Measurements from ENCODE around the gene STK25.

Gene STK25

DNA sequence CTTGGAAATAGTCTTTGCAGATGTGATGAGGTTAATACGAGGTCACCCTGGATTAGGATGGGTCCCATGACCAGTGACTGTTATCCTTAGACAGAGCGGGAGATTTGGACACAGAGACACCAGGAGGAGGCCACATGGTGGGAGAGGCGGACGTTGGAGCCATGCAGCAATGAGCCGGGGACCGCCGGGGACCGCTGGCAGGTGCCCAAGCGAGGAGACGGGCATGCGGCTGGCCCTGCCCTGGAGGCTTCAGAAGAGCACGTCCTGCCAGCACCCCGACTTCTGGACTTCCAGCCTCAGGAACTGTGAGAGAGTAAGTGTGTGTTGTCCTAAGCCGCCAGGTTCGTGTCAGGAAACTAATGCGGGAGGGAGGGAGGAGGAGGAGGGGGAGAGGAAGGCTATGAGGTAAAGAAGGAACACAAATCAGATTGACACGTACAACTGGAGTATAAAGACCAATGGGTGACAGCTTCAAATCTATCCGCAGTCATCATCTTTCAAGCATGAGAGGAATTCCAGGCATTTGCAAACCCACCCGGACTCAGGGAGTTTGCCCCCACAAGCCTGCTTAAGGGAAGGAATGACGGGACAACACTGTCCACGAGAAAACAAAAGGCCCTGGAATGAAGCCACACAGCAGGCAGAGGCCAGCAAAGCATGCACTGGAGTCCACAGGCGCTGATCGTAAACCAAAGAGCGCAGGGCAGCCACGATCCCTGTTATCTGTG, 38.6 kb upstream of the STK25 start:
- ChIA-PET POLR2A (ENCODE audit: low non-redundant PET) (no interaction called here), CTCF (interaction anchor here (0.6 to 0.7 kb wide), 3 partner anchors 30 to 73 kb away, joined by 3 to 6 read pairs (median 3); no protein-coding TSS in a partner anchor)
- peak overlapping the region; percentile 42; the same call in 1 of the 2 replicates for H3K27ac ChIP-seq
- peak; percentile 21 for DNase-seq (ENCODE audit: low spot score)
- TF ChIP-seq, protein P1, sequence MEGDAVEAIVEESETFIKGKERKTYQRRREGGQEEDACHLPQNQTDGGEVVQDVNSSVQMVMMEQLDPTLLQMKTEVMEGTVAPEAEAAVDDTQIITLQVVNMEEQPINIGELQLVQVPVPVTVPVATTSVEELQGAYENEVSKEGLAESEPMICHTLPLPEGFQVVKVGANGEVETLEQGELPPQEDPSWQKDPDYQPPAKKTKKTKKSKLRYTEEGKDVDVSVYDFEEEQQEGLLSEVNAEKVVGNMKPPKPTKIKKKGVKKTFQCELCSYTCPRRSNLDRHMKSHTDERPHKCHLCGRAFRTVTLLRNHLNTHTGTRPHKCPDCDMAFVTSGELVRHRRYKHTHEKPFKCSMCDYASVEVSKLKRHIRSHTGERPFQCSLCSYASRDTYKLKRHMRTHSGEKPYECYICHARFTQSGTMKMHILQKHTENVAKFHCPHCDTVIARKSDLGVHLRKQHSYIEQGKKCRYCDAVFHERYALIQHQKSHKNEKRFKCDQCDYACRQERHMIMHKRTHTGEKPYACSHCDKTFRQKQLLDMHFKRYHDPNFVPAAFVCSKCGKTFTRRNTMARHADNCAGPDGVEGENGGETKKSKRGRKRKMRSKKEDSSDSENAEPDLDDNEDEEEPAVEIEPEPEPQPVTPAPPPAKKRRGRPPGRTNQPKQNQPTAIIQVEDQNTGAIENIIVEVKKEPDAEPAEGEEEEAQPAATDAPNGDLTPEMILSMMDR (conservative IDR thresholded peaks at IDR 0.05; ENCODE audit: low read depth), result no peak

DNA sequence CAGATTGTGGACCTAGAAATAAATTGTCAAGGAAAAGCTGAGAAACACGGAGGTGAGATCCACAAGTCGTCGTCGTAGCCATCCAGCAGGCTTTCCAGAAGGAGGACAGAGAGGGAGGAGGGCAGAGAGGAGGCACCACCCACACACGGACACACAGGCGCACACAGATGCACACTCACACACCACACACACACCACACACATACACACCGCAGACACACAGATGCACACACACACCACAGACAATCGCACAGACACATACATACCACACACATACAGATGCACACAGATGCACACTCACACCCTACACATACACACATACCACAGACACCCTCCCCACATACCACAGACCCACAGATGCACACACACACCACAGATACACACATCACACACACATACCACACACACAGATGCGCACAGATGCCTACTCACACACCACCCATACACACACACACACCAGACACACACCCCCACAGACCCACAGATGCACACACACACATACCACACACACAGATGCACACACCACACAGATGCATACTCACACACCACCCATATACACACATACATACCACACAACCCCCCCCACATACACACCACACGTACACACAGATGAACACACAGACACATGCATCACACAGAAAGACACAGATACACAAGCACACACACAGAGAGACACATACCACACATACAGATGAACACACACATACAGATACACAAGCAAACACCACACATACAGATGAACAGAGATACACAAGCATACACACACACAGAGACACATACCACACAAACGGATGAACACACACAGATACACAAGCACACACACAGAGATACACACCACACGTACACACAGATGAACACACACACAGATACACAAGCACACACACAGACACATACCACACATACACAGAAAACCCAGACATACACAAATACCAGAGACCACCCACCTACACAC, 37.4 kb upstream of the STK25 start:
- ChIA-PET CTCF (no interaction called here), POLR2A (ENCODE audit: low non-redundant PET) (no interaction called here)
- TF ChIP-seq, protein P1 (conservative IDR thresholded peaks at IDR 0.05; ENCODE audit: low read depth), result no peak
- peak overlapping the region; percentile 12; the same call in 1 of the 2 replicates for H3K27ac ChIP-seq
- DNase-seq (ENCODE audit: low spot score), result no peak

DNA sequence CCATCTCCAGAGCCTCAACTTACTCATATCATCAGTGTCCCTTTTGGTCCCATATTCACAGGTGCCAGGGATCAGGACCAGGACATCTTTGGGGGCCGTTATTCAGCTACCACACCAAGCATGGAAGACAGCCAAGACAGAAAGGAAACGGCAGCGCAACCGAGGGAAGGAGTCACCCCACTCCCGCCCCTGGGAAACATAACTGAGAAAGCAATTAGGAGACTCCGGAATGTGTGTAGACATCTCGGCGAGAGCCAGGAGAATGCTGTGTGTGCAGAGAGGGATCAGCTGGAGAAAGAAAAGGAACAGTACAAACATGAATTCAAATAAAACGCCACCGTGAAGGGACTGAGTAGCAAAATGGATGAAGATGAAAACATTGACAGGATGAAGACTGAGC, 36.7 kb upstream of the STK25 start:
- ChIA-PET CTCF (no interaction called here), POLR2A (ENCODE audit: low non-redundant PET) (no interaction called here)
- no peak for DNase-seq (ENCODE audit: low spot score)
- TF ChIP-seq, protein P1 (conservative IDR thresholded peaks at IDR 0.05; ENCODE audit: low read depth), result no peak
- H3K27ac ChIP-seq, result peak overlapping the region; percentile 12; the same call in 1 of the 2 replicates

DNA sequence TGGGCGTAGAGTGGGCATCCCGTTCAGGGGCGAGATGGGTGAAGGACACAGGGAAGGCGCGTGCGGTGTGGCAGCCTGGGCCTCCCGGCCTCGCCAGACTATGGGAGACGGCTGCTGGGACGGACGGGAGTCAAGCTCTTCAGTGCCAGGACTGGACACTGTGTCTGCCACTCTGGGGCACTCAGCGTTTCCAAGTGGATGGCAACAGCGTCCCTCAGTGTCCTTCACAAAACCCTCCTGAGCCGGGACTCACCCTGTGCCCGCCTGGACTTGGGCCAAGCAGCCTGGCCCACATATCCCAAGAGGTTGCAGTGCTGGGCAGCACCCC, 33.9 kb upstream of the STK25 start:
- ChIA-PET POLR2A (ENCODE audit: low non-redundant PET) (no interaction called here), CTCF (interaction anchor here (0.6 kb wide), 2 partner anchors 25 to 99 kb away, joined by 3 read pairs; no protein-coding TSS in a partner anchor)
- TF ChIP-seq, protein P1 (conservative IDR thresholded peaks at IDR 0.05; ENCODE audit: low read depth), result no peak
- DNase-seq (ENCODE audit: low spot score), result no peak
- no peak overlapping the region for H3K27ac ChIP-seq

DNA sequence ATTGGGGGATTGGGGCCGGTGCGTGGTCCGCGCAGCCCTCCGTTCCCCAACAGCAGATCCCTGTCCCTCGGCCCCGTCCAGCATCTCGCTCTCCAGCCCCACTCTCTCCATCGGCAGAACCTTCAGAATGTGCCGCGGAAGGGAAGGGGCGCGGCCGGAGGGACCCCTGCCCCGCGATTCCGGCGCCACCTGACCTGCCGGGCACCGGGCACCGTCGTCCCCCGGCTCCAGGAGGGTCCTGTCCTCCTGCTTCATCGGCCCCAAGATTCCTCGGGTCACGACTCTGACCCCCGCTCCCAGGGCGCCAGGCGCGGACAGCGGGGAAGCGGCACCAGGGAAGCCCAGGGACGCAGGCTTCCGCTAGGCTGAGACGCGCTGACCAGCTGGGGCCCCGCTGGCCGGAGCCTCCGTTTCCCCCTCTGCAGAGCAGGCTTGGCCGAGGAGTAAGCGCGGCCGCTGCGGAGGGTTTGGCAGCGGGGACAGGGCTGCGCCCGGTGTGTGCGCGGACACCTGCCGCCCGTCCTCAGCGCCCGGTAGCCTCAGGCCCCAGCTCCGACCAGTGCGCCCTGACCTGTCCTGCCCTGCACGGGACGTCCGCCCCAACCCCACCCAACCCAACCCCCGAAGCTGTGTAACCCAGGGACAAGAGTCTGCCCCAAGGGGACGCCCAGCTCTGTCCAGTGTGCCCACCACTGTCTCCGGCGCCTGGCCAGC, 33.3 kb upstream of the STK25 start:
- TF ChIP-seq, protein P1 (conservative IDR thresholded peaks at IDR 0.05; ENCODE audit: low read depth), result no peak
- no peak overlapping the region for H3K27ac ChIP-seq
- CTCF ChIA-PET, result interaction anchor here (0.6 kb wide), 1 partner anchor 98 kb away, joined by 3 read pairs; no protein-coding TSS in a partner anchor
- DNase-seq (ENCODE audit: low spot score), result no peak
- POLR2A ChIA-PET (ENCODE audit: low non-redundant PET), result no interaction called here

Data from RWPE1 (cell line).